NB4 (cell line): ENCODE results near the gene PEMT.

Source experiments
- DNase-seq: peaks from one replicate; pipeline ENCODE4 v3.0.0; 2010; ENCODE audit warnings: low read depth
- H3K4me3 ChIP-seq: one replicate; pipeline ENCODE4 v1.5.1; 2011; ENCODE audit warnings: mild to moderate bottlenecking, low read depth, low read length, moderate library complexity
- CTCF ChIP-seq: IDR thresholded peaks from one replicate; pipeline ENCODE4 v1.5.1; 2012; ENCODE audit warnings: low read depth, low read length
- MAX ChIP-seq: IDR thresholded peaks from 2 replicates; pipeline ENCODE4 v1.6.1; 2011; ENCODE audit warnings: low read depth, low read length
- MYC ChIP-seq: IDR thresholded peaks from 2 replicates; pipeline ENCODE4 v1.6.1; 2011; ENCODE audit warnings: low read depth, low read length
- POLR2A ChIP-seq: IDR thresholded peaks from 2 replicates; pipeline ENCODE4 v1.6.1; 2011; ENCODE audit warnings: mild to moderate bottlenecking; ENCODE audit not compliant: insufficient read length; ENCODE audit errors: extremely low read depth

PEMT gene

GRCh38 chr17:17551361-17551760 lies 40.1 kb downstream of the PEMT start:
- TF ChIP-seq MAX = no peak
- TF ChIP-seq POLR2A = no peak
- no peak for TF ChIP-seq CTCF
- no peak for TF ChIP-seq MYC
- no peak overlapping the region for H3K4me3 ChIP-seq
- no peak for DNase-seq

GRCh38 chr17:17549732-17550366 lies 41.7 kb downstream of the PEMT start:
- no peak for TF ChIP-seq MAX
- TF ChIP-seq POLR2A = no peak
- TF ChIP-seq CTCF = no peak
- no peak for TF ChIP-seq MYC
- no peak for DNase-seq
- no peak overlapping the region for H3K4me3 ChIP-seq

- DNase-seq = no peak
- no peak overlapping the region for H3K4me3 ChIP-seq
- TF ChIP-seq CTCF = no peak
- TF ChIP-seq POLR2A = no peak
- TF ChIP-seq MYC = no peak
- no peak for TF ChIP-seq MAX
These were observed 43.5 kb downstream of the PEMT start for GRCh38 chr17:17548044-17548443.

- no peak overlapping the region for H3K4me3 ChIP-seq
- TF ChIP-seq CTCF (no peak), MAX (no peak), MYC (no peak), POLR2A (no peak)
- no peak for DNase-seq
These were observed 44.2 kb downstream of the PEMT start for GRCh38 chr17:17547210-17547764.

- no peak for TF ChIP-seq MAX
- no peak overlapping the region for H3K4me3 ChIP-seq
- no peak for DNase-seq
These were observed 44.9 kb downstream of the PEMT start for GRCh38 chr17:17546399-17547185.

- DNase-seq = no peak
- TF ChIP-seq POLR2A (no peak), MYC (no peak), MAX (no peak), CTCF (no peak)
- no peak overlapping the region for H3K4me3 ChIP-seq
These were observed 45.5 kb downstream of the PEMT start for GRCh38 chr17:17545984-17546383.
